Right cardiac atrium (tissue), 5 donors: ENCODE results near the gene CD164. TPM values are rescaled to one million over a fixed set of nuclear protein-coding genes. Genes with fewer than 3 reads are reported as not detected.

Experiments used
- ATAC-seq, 2 donors: fragments of 200-7000 bp; cut with Tn5 transposase; one replicate each; pipeline versions ENCODE4 v1.8.0 to v1.9.1; 2020; ENCODE audit warnings: moderate library complexity in 2 of 2, mild to moderate bottlenecking in 1 of 2
- DNase-seq, 3 donors: peaks; one replicate each; pipeline ENCODE4 v3.0.0-alpha.2; 2020
- H3K27ac ChIP-seq: one replicate; pipeline ENCODE4 v1.5.1; 2013; ENCODE audit warnings: mild to moderate bottlenecking, low read length, control low read depth, moderate library complexity
- H3K27me3 ChIP-seq: one replicate; pipeline ENCODE4 v1.6.1; 2013; ENCODE audit not compliant: control insufficient read depth, insufficient read depth
- H3K4me1 ChIP-seq: one replicate; pipeline ENCODE4 v1.6.1; 2013; ENCODE audit warnings: low read length; ENCODE audit not compliant: control insufficient read depth, insufficient read depth
- H3K4me3 ChIP-seq: one replicate; pipeline ENCODE4 v1.5.1; 2013; ENCODE audit warnings: low read length, control low read depth
- H3K9me3 ChIP-seq: one replicate; pipeline ENCODE4 v1.6.1; 2013; ENCODE audit warnings: low read length; ENCODE audit not compliant: control insufficient read depth
- WGBS: extraction: QIAGEN DNeasy Blood & Tissue Kit; methylation state at CpG from one replicate; pipeline ENCODE4 v1.1.7; 2013; 5-methylcytosine and 5-hydroxymethylcytosine counted together
- intact Hi-C, 4 donors: fragments of 100-400 bp; cut with DNase I; formaldehyde crosslinking; loops; one replicate each; pipeline versions ENCODE4 v1.11.0 to v1.14.0; 2022 to 2023
- polyA plus RNA-seq: library from polyadenylated mRNA; stranded (reverse); fragments of 200-250 nt; gene quantifications from one replicate; pipeline ENCODE4 v1.2.3, GENCODE V29; 2013
- total RNA-seq, 4 donors: library from RNA; stranded (reverse); fragmentation: NEBNext Ultra II Directional; extraction: Animal tissue kit (Norgen Biotek cat#: 25700); gene quantifications; one replicate each; pipeline ENCODE4 v1.2.1, GENCODE V29; 2021
- donor health status: healthy with polysubstance abuse.
- donor health status: DM: no; HTN: yes; CAD: no.
- donor health status: DM: no; HTN: no; CAD: no.
- donor health status: DM: no; HTN: yes; CAD: no; lungs with severe emphysema.
- donor health status: DM: yes; HTN: yes; CAD: no.

Gene CD164
- total and polyA plus RNA-seq, 5 donors = 105 to 141 (median 131) TPM

DNA sequence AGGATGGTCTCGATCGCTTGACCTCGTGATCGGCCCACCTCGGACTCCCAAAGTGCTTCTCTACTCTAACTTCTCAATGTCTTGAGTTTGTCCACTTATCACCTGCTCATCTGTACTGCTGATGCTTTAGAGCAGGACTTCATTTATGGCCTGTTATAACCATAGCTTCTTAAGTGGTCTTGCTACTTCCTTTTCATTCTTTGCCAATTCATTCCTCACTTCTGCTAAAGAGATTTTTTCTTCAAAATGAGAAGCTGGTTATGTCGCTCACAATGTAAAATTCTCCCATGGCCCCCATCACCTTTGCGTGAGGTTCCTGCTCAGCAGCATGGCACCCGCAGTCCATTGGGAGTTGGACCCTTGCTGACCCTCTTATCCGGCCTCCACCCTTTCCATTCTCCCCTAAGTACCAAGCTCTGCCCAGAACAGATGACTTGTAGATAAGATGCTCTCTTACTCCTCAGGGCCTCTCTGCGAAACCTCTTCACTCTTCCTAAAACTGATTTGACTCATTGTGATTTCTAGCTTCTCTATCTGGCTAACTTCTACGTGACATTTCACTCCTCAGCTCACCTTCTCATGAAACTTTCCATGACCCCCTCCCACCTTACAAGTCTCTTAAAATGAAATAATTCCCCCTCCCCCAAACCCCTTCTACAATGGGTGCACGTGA lies 13.9 kb upstream of the CD164 start:
- Histone ChIP-seq H3K4me3 (no peak overlapping the region), H3K27ac (no peak overlapping the region), H3K9me3 (no peaks in the 10 kb centered on the region), H3K27me3 (no peaks in the 10 kb centered on the region), H3K4me1 (no peaks in the 10 kb centered on the region)
- WGBS = 91% methylated on average over 12 of the region's 12 CpGs
- no peak for DNase-seq
- no peak for ATAC-seq
- intact Hi-C loops = loop anchor here in 1 of 4 donors (5.0 kb wide), 1 partner anchor 209 kb away; no protein-coding TSS in a partner anchor

DNA sequence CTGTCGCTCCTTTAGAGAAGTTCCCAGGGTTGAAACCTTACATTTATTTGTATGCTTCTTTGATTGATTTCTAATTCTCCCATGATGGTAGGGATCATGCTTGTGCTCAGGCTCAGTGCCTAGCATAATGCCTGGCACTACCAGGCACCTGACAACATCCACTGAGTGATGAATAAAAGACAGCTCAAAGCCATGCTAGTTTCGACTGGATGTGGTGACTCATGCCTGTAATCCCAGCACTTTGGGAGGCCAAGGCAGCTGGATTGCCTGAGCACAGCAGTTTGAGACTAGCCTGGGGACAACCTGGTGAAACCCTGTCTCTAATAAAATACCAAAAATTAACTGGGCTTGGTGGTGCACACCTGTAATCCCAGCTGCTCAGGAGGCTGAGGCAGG lies 11.6 kb upstream of the CD164 start:
- Histone ChIP-seq H3K4me1 (no peaks in the 10 kb centered on the region), H3K27ac (no peak overlapping the region), H3K9me3 (no peaks in the 10 kb centered on the region), H3K4me3 (no peak overlapping the region), H3K27me3 (no peaks in the 10 kb centered on the region)
- DNase-seq = no peak
- 80% methylated on average over 2 of the region's 2 CpGs for WGBS
- ATAC-seq = no peak
- intact Hi-C loops = no loop called here

DNA sequence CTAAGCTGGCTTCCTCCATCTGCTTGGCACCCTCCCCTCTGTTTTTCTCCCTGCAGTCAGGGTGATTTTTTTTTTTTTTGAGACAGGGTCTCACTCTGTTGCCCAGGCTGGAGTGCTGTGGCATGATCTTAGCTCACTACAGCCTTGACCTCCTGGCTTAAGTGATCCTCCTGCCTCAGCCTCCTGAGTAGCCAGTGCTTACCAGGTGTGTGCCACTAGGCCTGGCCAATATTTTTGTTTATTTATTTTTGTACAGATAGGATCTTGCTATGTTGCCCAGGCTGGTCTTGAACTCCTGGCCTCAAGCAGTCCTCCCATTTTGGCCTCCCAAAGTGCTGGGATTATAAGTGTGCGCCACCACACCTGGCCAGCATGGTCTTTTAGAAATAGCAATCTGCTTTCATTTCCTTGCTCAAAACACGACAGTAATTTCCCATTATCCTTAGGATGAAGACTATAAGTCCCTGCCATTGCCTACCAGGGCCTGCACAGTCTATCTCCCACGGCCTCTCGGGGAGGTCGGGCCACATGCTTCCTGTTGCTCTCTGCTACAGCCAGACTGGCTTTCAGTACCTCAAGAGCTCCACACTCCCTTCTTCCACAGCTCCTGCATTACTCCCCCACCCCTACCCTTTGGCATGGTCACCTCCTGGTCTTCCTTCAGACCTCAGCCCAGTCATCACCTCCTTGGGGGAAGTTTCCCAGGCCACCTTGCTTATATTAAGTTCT lies 11.1 kb upstream of the CD164 start:
- intact Hi-C loops = no loop called here

DNA sequence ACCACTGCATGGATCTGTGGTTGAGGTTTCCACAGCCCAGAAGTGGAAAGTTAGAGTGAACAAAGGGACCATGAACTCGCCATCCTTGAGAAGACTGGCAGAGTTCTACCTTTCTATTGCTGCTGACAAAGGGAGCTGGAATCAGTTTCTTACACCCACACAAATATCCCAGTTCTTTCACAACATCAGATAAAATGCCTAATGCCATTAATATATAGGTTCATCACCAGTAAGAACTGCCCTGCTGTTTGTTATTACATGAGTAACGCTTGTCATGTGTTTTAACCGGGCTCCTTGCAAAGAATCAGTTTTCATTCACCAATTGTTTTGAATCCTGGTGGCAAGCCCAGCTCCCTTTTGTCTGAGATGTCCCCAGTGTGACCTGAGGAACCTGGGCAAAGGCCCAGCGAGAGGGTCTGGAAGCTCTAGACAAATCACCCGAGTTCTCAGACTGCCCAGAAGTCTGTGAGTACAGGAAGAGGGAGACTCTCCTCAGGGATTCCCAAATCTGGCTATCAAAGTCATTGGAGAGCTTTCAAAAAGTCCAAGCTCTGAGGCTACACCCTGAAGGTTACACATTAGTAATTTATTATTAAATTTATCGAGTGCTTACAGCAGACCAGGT lies 7.5 kb upstream of the CD164 start:
- intact Hi-C loops = loop anchor here in 3 of 4 donors (5.0 to 10.0 kb wide), 2 partner anchors 202 to 295 kb away; partner anchors contain the start of genes CEP57L1 (in 2 of the 3) and SESN1 (in 2 of the 3)
- H3K27me3 ChIP-seq = no peaks in the 10 kb centered on the region
- H3K27ac ChIP-seq = peak overlapping the region; percentile 52
- peak in 1 of 2 donors; percentile 70 for ATAC-seq
- H3K4me3 ChIP-seq = no peak overlapping the region
- no peaks in the 10 kb centered on the region for H3K9me3 ChIP-seq
- H3K4me1 ChIP-seq = no peaks in the 10 kb centered on the region
- no peak for DNase-seq
- 54% methylated on average over 6 of the region's 6 CpGs for WGBS

More for the DNA sequence above, 11.1 kb upstream of the CD164 start:
- Histone ChIP-seq H3K27ac (no peak overlapping the region), H3K4me1 (no peaks in the 10 kb centered on the region), H3K27me3 (no peaks in the 10 kb centered on the region), H3K4me3 (no peak overlapping the region), H3K9me3 (no peaks in the 10 kb centered on the region)
- 74% methylated on average over 5 of the region's 5 CpGs for WGBS
- ATAC-seq (no peak), DNase-seq (no peak)

DNA sequence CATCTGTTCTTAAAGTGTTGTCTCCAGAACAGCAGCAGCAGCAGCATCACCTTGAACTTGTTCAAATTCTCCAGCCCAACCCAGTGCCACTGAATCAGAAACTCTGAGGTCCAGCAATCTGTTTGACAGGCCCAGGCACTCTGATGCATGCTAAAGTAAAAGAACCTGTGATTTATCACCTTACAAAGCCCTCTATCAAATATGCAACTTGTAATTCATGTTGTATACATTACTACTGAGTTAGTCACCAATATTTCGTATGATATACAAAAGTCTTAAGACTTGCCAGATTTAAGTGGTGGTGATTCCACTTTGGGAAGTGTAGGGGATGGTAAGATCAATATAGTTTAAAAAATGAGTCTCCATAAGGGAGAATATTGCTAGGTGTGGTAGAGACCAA lies 6.0 kb upstream of the CD164 start:
- 96% methylated on average over 1 of the region's 1 CpG for WGBS
- Histone ChIP-seq H3K27me3 (no peaks in the 10 kb centered on the region), H3K4me3 (no peak overlapping the region), H3K9me3 (no peaks in the 10 kb centered on the region), H3K4me1 (no peaks in the 10 kb centered on the region), H3K27ac (no peak overlapping the region)
- intact Hi-C loops = loop anchor here in 3 of 4 donors (5.0 to 10.0 kb wide), 2 partner anchors 201 to 293 kb away; partner anchors contain the start of genes CEP57L1 (in 2 of the 3) and SESN1 (in 2 of the 3)
- no peak for ATAC-seq
- no peak for DNase-seq

DNA sequence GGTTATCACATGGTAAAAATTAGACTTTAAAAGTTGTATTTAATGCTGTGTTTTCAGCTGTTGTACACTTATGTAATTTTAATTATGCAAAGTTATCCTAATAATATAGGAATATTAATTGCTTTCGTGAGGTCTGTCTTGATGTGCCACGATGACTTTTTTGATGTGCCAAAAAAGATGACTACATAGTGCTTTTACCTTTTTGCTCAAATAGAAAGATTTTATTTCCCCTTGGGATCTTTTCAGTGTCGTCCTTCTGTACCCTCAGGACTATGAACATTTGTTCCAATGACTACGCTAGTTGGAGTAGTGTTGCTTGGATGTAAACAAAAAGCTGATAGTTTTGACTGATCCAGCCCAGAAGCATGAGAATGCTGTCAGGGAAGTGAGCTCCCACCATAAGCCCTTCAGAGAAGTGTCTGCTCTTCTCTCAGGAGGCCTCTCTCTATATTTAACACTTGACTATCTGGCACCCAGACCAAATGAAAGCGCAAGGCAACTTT lies 1.2 kb upstream of the CD164 start:
- Histone ChIP-seq H3K4me3 (peak overlapping the region; percentile 81), H3K9me3 (no peaks in the 10 kb centered on the region), H3K27me3 (no peaks in the 10 kb centered on the region), H3K27ac (peak overlapping the region; percentile 61), H3K4me1 (no peaks in the 10 kb centered on the region)
- no peak for ATAC-seq
- intact Hi-C loops = loop anchor here in 3 of 4 donors (5.0 to 10.0 kb wide), 2 partner anchors 196 to 289 kb away; partner anchors contain the start of genes CEP57L1 (in 2 of the 3) and SESN1 (in 2 of the 3)
- no peak for DNase-seq
- WGBS = 11% methylated on average over 5 of the region's 5 CpGs

DNA sequence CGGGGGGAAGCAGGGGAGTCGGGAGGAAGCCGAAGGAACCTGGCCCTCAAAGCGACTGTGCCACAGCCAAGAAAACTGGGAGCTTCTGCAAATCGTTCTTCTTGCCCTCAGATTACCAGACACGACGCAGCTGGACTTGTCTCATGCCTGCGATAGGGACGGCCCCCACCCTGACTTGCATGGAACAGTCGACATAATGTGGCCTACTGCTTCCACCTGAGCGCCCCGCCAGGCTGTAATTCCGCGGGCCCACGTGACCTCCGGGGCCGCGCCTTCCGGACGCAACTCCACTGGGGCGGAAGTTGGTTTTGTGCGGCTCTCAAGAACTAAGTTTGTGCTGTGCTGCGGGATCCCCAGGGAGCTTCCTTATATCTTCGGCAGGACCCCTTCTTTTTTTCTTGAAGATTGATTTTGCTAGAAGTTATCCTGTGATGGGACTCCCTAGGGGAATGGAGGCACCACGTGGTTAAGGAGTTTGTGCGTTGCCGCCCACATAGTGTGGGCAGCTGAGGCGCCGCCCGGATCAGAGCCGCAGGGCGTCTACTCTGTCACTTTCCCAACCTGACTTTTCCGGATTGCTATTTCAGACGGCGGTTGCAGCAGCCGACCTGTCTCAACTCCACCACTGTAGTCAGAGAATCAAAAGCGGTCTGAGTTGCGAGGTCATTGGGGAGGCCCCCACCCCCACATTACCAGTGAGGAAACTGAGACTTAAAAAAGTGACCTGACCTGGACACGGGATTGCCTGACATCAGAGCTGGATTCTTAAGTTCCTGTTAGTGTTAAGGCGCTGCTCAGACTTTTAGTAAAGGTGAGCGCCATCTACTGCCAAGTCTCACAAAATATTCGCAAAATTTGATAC lies 540 bp upstream of the CD164 start:
- under 1% methylated on average over 42 of the region's 42 CpGs for WGBS
- Histone ChIP-seq H3K27me3 (no peaks in the 10 kb centered on the region), H3K4me1 (no peaks in the 10 kb centered on the region), H3K4me3 (peak overlapping the region; percentile 81), H3K27ac (peak overlapping the region; percentile 80), H3K9me3 (no peaks in the 10 kb centered on the region)
- peak; percentile 95 to 98 (median 97) for DNase-seq
- peak; percentile 95 for ATAC-seq
- intact Hi-C loops = loop anchor here in 3 of 4 donors (5.0 to 10.0 kb wide), 2 partner anchors 196 to 288 kb away; partner anchors contain the start of genes CEP57L1 (in 2 of the 3) and SESN1 (in 2 of the 3)

DNA sequence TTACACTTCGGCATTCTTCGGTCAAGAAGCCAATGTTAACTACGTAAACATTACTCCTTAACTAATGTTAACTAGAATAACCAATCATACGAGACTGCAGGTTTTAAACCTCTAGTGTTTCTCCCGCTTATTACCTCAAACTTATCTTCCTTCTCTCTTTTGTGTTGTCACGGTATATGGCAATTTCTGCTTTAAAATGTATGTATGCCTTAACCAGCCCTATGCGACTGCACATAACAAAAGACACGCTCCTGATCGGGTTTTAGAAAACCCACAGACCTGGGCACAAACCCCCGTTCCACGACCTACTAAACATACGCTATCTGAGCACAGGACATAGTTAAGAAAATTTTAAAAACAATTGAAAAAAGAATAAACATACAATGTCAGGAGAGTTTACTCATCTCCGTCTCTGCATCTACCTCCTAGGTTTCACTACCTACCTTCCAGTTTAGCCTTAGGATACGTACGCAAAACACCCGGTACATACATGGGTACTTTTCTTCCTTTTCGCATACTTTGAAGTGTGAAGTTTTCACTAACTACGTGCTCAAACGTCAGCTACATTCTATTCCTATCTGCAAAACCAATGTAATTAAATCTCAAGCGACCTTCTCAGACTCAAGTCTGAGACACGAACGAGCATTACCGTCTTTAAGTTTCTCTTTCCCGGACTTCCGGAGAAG lies 1.1 kb downstream of the CD164 start:
- under 1% methylated on average over 25 of the region's 25 CpGs for WGBS
- no peak for ATAC-seq
- no peak for DNase-seq
- intact Hi-C loops = loop anchor here in 3 of 4 donors (5.0 to 10.0 kb wide), 2 partner anchors 194 to 286 kb away; partner anchors contain the start of genes CEP57L1 (in 2 of the 3) and SESN1 (in 2 of the 3)
- Histone ChIP-seq H3K9me3 (no peaks in the 10 kb centered on the region), H3K4me3 (peak overlapping the region; percentile 81), H3K4me1 (no peaks in the 10 kb centered on the region), H3K27me3 (no peaks in the 10 kb centered on the region), H3K27ac (peak overlapping the region; percentile 80)

DNA sequence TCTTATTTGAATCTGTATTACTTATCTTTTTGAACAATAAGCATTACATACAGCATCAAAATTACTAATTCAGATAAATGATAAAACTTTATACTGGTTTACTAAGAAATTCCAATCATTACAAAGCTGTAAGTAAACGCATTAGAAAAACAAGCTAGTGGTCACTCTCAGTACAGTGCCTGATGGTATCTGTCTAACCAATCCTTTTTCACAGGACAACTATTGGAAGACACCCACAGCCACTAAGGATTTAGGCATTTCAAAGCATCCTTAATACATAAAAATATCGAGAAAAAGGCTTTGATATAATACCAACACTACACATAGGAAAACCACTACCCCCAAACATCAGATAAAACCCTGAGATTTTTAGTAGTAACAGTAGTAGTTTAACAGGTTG lies 2.6 kb downstream of the CD164 start:
- Histone ChIP-seq H3K9me3 (no peaks in the 10 kb centered on the region), H3K4me3 (peak overlapping the region; percentile 81), H3K27ac (no peak overlapping the region), H3K27me3 (no peaks in the 10 kb centered on the region), H3K4me1 (no peaks in the 10 kb centered on the region)
- ATAC-seq (no peak), DNase-seq (no peak)
- 35% methylated on average over 2 of the region's 2 CpGs for WGBS
- intact Hi-C loops = loop anchor here in 3 of 4 donors (5.0 to 10.0 kb wide), 2 partner anchors 192 to 285 kb away; partner anchors contain the start of genes CEP57L1 (in 2 of the 3) and SESN1 (in 2 of the 3)
